ENCODE data around the gene UST. TPM values are rescaled to one million over a fixed set of nuclear protein-coding genes. Genes with fewer than 3 reads are reported as not detected.
A peak's percentile ranks its signal among the peaks of the same experiment; 100 is the strongest.

The UST gene
- total and polyA plus RNA-seq, 2 experiments from 2014 or later: 2.9 to 4.0 TPM

DNA sequence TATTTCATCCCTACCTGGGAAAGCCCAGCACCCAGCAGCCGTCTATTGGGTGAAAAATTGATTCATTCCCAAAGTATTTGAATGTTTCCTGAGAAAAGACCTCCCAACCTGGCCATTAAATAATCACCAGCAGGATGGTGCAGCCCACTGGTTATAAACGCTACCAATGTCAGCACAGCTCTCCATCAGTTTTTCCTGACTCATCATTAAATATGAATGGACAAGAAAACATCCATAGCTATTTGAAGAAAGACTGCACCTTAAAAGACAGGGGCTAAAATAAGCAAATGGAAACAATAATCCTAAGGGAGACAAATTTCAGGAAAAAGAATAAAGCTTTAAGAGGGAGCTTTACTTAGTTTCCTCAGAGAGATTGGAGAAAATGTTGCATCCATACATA is 261.9 kb downstream of the UST start:
- Histone ChIP-seq H3K9me3 (ENCODE audit: low read depth) (no peaks in the 10 kb centered on the region), H3K4me1 (ENCODE audit: low read depth) (peaks cover 4% of the 10 kb centered on the region), H3K36me3 (no peaks in the 10 kb centered on the region), H3K27me3 (no peaks in the 10 kb centered on the region), H3K27ac (no peak overlapping the region), H3K4me3 (no peak overlapping the region)
- TF ChIP-seq, protein P1, sequence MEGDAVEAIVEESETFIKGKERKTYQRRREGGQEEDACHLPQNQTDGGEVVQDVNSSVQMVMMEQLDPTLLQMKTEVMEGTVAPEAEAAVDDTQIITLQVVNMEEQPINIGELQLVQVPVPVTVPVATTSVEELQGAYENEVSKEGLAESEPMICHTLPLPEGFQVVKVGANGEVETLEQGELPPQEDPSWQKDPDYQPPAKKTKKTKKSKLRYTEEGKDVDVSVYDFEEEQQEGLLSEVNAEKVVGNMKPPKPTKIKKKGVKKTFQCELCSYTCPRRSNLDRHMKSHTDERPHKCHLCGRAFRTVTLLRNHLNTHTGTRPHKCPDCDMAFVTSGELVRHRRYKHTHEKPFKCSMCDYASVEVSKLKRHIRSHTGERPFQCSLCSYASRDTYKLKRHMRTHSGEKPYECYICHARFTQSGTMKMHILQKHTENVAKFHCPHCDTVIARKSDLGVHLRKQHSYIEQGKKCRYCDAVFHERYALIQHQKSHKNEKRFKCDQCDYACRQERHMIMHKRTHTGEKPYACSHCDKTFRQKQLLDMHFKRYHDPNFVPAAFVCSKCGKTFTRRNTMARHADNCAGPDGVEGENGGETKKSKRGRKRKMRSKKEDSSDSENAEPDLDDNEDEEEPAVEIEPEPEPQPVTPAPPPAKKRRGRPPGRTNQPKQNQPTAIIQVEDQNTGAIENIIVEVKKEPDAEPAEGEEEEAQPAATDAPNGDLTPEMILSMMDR (IDR thresholded peaks at IDR 0.05; ENCODE audit: low read depth, low read length): no peak
- DNase-seq (ENCODE audit: low read depth in 1 of 2, low spot score in 1 of 2): no peak

DNA sequence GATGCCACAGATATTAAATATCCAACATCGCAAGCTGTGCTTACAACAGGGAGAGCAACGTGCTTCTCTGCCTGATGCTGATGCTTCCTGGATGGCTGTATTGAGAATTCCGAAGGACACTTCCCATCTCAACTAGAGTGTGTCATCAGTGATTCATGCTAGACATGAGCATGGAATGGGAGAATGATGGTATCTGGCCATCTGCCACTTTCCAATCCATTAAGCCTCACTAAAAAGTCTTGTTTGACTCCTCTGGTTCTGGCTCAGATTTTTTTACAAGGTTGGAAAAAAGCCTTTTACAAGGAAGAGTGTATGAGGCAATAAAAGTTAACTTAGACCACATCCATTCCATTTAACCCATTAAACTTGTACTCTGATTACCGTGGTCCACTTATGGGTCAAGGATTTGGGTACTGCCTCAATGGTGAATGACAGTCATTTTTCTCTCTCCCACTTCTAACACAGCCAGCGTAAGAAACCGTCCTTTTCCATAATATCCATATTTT is 265.3 kb downstream of the UST start:
- TF ChIP-seq, protein P1 (IDR thresholded peaks at IDR 0.05; ENCODE audit: low read depth, low read length): no peak
- Histone ChIP-seq H3K27ac (no peak overlapping the region), H3K27me3 (no peaks in the 10 kb centered on the region), H3K4me3 (no peak overlapping the region), H3K9me3 (ENCODE audit: low read depth) (no peaks in the 10 kb centered on the region), H3K4me1 (ENCODE audit: low read depth) (peaks cover 6% of the 10 kb centered on the region), H3K36me3 (no peaks in the 10 kb centered on the region)
- DNase-seq (ENCODE audit: low read depth in 1 of 2, low spot score in 1 of 2): peak in 1 of 2 donors; percentile 91

DNA sequence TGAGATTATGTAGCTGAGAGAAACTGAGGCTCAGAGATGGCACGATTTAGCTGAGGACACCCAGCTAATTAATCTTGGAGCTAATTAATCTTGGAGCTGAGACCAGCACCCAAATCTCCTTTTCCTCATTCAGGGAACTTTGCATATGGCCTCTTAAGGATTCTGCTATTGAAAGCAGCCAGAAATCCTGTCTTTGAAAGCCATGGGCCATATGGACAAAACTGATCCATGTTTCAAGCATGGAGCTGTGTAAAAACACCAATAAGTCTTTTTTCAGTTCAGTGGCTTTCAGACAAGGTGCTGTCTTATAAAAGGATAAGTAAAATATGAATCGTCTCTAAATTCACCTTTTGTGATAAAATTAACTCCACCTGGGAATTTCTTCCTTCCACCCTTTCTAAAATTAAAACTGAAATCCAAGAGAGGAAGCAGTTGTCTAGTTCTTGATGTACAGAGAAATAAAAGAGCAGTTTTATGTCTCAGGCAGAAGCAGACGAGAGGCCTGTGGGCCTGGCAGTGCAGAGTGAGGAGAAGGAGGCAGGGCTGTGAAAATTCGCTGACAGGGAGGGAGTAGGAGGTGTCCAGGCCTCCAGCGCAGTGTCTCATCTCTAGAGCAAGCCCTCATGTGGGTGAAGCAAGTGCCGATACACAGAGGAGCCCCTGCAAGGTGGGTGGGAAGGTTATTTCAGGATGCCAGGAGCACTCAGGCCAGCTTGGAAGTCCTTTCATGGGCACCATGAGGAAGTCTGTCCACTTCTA is 266.9 kb downstream of the UST start:
- Histone ChIP-seq H3K27ac (no peak overlapping the region), H3K27me3 (no peaks in the 10 kb centered on the region), H3K4me3 (no peak overlapping the region), H3K36me3 (no peaks in the 10 kb centered on the region), H3K4me1 (ENCODE audit: low read depth) (peaks cover 6% of the 10 kb centered on the region), H3K9me3 (ENCODE audit: low read depth) (no peaks in the 10 kb centered on the region)
- DNase-seq (ENCODE audit: low read depth in 1 of 2, low spot score in 1 of 2): peak in 1 of 2 donors; percentile 7
- TF ChIP-seq, protein P1 (IDR thresholded peaks at IDR 0.05; ENCODE audit: low read depth, low read length): no peak

DNA sequence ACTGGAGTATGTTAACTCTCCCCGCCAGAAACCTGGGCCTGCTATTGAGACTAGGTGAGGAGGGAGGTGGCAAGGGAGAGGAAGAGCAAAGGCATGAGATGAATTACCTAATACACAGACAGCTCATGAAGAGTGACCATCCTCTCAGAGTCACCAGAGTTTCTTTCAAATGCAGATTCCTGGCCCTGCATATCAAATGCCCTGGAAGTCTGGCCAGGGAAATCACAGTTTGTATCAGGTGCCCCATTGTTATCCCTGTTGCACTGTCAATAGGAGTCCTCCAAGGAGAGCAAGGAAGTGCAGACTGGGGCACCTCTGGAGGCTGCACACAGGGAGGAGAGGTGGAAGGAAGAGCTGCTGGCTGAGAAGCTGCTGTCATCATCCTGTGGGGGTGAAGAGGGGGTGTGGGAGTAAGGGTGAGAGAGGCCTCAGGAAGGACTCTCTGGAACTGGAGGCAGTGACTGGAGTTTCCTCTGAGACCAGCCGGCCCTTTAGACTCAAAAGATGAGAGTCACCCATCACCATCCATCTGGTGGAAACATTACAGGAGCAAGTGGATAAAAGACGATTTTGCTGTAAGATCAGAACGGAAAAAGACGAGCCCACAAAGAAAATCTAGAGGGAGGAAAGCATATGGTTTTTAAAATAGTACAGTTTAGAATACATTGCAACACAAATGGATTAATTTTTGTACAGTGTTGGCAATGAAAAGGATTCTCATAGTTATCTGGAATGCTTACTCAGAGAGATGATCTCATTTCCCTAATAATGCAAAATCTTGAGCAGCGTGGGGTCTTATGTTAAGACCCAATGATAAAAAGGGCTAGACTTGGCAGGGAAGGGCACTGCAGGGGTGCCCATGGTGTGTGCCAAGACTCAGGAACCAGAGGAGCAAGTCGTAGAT is 268.1 kb downstream of the UST start:
- Histone ChIP-seq H3K36me3 (no peaks in the 10 kb centered on the region), H3K4me1 (ENCODE audit: low read depth) (peaks cover 6% of the 10 kb centered on the region), H3K27ac (no peak overlapping the region), H3K4me3 (no peak overlapping the region), H3K9me3 (ENCODE audit: low read depth) (no peaks in the 10 kb centered on the region), H3K27me3 (no peaks in the 10 kb centered on the region)
- peak in 1 of 2 donors; percentile 76 for DNase-seq (ENCODE audit: low read depth in 1 of 2, low spot score in 1 of 2)
- TF ChIP-seq, protein P1 (IDR thresholded peaks at IDR 0.05; ENCODE audit: low read depth, low read length): no peak

DNA sequence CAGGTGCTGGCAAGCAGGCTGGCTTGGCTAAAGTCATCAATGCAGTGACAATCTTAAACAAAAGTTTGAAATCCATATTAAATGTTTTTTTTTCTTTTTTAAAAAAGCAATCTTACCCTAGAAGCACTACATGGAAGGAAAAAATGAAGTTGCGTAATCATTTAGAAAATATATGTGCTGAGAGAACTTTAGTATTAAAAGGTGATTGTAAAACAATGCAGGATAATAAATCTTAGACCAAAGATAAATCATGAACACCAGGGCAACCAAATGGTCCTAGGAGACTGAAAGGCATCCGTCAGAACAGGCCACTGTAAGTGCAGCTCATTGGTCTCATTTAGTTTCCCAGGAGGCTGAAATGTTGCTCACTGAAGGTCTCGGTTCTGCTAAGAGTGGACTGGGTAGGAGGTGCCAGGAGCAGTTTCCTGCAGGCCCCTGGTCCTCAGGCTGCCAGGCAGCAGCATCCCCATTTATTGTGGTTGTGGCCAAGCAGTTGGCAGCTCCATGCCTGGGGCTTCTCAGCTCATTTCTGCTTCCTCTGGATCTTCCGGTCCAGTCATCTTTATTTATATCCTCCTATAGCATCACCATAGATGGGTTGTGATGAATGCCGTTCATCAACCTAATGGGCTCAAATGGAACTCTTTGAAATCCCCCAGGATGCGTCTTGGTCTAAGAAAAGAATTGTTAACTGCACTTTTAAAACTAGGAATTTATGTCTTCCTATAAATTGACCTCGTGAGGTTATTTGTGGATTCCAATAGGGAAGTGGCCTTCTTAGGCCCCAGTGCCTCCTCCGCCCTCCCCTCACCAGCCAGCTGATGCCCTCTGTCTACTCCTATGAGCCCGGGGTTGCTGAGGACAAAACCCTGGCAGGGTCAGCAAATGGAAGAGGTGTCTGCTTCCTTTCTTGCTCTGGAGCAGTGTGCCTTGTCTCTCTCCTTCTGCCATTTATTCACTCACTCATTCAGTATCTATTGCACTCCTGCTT is 269.0 kb downstream of the UST start:
- Histone ChIP-seq H3K27me3 (no peaks in the 10 kb centered on the region), H3K36me3 (no peaks in the 10 kb centered on the region), H3K9me3 (ENCODE audit: low read depth) (no peaks in the 10 kb centered on the region), H3K4me1 (ENCODE audit: low read depth) (peaks cover 6% of the 10 kb centered on the region), H3K27ac (no peak overlapping the region), H3K4me3 (no peak overlapping the region)
- TF ChIP-seq, protein P1 (IDR thresholded peaks at IDR 0.05; ENCODE audit: low read depth, low read length): no peak
- DNase-seq (ENCODE audit: low read depth in 1 of 2, low spot score in 1 of 2): no peak

Data from cardiac muscle cell (in vitro differentiated cells and primary cell).